Hematopoietic multipotent progenitor cell treated with erythropoietin and hydrocortisone succinate and interleukin-3 and kit ligand, for 4 days (in vitro differentiated cells): ENCODE measurements around the gene SPATA32.
A peak's percentile ranks its signal among the peaks of the same experiment; 100 is the strongest.

Experiments used
- DNase-seq: peaks from one replicate; pipeline ENCODE4 v3.0.0-alpha.2; 2015

The SPATA32 gene

GRCh38 chr17:45246338-45246737 lies 15.6 kb downstream of the SPATA32 start:
- DNase-seq: no peak

GRCh38 chr17:45244725-45245656 lies 16.9 kb downstream of the SPATA32 start:
- no peak for DNase-seq

DNA sequence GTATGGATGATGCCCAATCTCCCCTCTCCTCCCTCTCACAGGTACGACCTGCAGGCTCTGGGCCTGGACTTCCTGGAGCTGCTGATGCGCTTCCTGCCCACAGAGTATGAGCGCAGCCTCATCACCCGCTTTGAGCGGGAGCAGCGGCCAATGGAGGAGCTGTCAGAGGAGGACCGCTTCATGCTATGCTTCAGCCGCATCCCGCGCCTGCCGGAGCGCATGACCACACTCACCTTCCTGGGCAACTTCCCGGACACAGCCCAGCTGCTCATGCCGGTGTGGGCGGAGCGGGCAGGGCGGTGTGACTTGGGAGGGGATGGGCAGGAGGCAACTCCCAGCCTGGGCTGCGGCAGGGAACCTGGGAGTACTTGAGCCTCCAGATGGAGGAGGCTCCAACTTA lies 18.1 kb downstream of the SPATA32 start:
- DNase-seq: no peak

DNA sequence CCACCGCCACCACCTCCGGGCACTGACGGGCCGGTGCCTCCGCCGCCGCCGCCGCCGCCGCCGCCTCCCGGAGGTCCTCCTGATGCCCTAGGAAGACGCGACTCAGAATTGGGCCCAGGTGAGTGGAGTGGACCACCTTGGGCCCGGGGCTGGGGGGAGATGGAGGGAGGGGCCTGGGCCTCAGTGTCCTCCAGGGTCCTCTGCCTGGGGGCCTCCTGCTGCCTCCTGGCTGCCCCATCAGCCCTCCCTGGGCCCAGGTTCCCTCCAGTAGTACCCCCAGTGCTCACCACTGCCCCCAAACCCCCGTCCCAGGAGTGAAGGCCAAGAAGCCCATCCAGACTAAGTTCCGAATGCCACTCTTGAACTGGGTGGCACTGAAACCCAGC lies 19.9 kb downstream of the SPATA32 start:
- no peak for DNase-seq

- no peak for DNase-seq
These were observed 20.4 kb downstream of the SPATA32 start for GRCh38 chr17:45241328-45242028.

GRCh38 chr17:45240905-45241327 lies 21.0 kb downstream of the SPATA32 start:
- no peak for DNase-seq

DNA sequence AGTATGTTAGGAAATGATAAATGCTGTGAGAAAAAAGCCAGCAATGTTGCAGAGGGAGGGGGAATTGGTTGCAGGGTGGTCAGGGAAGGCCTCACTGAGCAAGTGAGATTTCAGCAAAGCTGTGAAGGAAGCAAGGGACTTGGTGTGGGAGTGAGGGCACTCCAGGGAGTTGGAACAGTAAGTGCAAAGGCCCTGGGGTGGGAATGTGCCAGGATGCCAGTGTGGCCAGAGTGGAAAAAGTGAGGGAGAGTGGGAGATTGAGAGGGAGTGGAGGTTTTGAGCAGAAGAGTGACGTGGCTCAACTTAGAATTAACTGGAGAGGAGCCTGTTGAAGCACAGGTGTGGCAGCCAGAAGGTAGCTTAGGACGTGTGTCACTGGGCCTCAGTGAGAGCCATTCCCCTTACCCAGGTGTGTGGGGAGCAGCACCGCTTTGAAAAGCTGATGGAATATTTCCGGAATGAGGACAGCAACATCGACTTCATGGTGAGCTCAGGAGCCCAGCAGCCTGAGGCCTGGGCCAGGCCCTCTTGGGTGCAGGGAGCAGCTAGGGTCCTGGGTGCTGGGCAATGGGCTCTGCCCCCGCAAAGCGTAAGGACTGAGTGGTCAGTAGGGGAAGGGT lies 23.6 kb downstream of the SPATA32 start:
- no peak for DNase-seq

DNA sequence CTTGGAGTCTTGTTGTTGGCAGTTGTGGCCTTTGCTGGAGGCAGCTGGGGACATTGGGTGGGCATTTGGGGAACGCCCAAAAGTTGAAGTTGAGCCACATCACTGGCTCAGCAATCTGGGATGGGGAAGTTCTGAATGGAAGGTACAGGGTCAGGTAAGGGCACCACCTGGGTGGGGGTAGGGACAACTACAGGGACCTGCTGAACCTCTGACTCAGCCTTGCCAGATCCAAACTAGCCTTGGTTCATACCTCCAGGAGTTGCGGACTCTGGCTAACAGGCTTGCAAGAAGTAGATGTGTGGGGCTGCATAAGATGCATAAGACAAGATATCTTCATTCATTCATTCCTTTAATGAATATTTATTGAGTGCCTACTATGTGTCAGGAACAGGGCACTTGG lies 24.2 kb downstream of the SPATA32 start:
- no peak for DNase-seq

DNA sequence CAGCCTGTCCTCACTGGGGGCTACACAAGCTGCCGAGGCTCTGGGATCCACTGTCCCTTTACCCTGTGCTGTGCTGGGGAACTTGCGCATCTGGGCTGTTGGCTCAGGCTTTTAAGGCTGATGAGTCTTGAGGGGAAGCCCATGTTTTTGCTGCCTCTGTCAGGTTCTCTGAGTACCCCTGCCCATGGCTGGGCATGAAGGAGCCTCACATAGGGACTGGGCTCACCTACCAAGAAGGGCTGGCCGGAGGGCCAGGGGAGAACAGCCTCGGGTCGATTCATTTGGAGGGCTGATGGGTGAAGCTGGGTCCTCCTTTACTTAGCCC lies 25.6 kb downstream of the SPATA32 start:
- DNase-seq: no peak

DNA sequence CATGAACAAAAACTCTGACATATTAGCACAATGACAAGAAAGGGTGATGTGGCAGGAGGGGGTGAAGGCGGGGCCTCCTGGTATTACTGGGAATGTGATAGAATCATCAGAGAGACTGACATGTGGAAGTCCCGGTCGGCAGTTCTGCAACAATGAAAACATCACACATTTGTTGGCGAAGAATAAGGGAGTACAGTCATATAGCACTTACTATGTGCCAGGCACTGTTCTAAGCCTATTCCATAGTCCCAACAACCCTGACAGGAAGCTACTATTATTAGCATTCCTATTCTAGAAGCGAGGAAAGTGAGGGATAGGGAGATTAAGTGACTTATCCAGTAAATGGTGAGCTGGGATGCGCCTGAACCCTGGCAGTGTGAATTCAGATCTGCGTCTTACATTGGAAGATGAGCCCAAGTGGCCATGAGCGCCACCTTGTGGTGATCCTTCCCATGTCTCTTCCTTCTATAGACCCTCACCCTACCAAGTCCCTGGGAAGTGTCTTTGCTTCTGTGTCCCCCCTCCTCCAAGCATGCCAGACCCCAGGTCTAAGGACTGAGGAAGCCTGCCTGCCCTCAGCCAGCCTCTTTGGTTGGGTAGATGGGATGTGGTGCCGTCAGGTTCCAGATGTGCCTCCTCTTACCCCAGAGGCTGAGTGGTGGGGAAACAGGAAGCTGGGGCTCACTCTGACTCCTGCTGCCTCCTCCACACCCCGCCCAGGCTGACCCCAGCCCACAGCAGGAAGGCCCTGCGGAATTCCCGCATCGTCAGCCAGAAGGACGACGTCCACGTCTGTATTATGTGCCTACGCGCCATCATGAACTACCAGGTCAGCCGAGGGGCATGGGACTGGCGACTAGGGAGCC lies 26.2 kb downstream of the SPATA32 start:
- DNase-seq: peak; percentile 89

GRCh38 chr17:45234641-45235415 lies 27.1 kb downstream of the SPATA32 start:
- peak; percentile 63 for DNase-seq

GRCh38 chr17:45233423-45233924 lies 28.4 kb downstream of the SPATA32 start:
- DNase-seq: no peak

- no peak for DNase-seq
These were observed 29.1 kb downstream of the SPATA32 start for GRCh38 chr17:45232514-45233422.

GRCh38 chr17:45231481-45232116 lies 30.3 kb downstream of the SPATA32 start:
- peak; percentile 54 for DNase-seq

- DNase-seq: no peak
These were observed 31.0 kb downstream of the SPATA32 start for GRCh38 chr17:45230787-45231480.

DNA sequence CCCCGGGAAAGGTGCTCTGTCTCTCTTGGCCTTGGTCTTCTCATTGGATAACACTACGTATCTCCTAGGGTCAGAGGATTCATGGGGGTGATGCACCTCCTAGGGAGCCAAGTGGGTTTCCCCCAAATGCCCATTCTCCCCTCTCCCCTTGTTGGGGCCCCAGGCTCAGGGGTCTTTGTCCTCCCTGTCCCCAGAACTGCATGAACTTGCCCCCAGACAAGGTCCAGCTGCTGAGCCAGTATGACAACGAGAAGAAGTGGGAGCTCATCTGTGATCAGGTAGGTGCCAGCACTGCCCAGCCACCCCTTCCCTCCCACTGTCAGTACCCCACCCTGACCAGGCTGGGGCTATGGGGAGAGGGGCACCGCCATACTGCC lies 31.5 kb downstream of the SPATA32 start:
- no peak for DNase-seq

DNA sequence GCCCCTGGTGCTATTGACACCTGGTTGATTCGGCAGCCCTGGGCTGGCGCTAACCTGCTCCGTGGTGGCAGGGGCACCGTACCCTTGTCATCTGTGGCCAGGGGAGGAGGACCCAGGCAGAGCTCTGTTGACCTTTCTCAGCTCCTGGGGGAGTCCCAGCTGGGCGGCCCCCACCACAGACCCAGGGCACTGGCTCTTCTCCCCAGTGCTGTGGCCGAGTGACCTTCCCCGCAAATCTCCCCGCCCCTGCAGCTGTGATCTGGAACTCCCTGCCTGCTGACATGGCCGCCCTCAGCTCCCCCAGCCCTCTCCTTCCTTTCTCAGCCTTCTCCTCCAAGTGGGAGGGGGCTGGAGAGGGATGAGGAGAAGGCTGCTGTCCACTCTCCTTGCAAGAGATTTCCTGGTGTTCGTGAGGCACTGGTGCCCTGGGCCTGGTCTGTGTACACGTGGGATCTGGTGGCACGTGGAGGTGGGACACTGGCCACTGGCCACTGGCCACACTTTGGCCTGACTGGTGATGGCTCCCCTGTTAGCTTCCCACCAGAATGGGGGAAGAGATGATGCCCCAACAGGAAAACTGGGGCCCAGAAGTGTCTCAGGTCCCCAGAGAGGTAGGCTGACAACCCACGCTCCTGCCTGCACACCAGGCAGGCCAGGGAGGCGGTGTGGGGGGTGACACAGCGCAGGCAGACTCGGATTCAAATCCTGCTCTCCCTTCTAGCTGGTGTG lies 32.0 kb downstream of the SPATA32 start:
- DNase-seq: no peak

DNA sequence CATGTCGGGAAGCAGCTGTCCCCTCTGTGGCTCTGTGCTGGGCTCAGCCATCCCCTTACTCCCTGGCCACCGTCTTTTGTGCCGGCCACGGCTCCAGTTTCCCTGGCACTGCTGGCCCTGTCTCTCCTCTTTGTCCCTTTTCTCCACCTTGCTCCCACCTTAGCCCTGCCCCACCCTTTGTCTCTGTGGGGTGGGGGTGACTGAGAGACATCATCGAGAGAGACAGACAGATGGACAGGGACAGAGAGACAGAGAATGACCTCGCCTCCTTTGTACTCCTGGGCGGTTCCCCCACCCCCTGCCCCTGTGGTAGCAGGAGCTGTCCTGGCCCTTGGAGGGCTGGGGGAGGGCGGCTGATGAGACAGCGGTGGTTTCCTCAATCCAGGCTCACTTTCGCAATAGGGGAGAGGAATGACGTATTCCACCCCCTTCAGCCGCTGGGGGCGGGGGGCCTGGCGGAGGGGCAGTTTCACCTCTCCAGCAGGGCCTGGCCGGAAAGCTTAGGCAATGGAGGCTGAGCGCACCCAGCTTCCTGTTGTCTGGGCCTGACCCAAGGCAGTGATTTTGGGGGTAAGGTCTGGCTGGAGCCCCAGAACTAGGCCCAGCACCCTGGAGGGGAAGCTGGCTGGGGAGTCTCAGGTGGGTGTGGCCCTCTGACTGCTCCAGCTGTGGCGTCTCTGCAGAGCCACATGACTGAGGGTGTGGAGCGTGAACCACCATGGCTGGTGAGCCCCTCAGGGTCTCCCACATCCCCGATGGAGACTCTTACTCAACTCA lies 32.9 kb downstream of the SPATA32 start:
- DNase-seq: peak; percentile 93
